Caco-2 (cell line): ENCODE measurements around the gene TNRC6A. TPM values are rescaled to one million over a fixed set of nuclear protein-coding genes. Genes with fewer than 3 reads are reported as not detected.

Source experiments
- BruUV-seq: library from RNA; stranded (reverse); fragments of 400-500 nt; replicated peaks from 2 replicates; lab custom pipeline; 2021; lab: Mats Ljungman, UMichigan
- CTCF ChIA-PET: fragments of 300-600 bp; sonication (Branson Sonifier 250); formaldehyde crosslinking; loops from one replicate; lab custom pipeline; 2022; ENCODE audit warnings: antibody characterized with exemption; lab: Charles Lee
- POLR2A ChIA-PET: fragments of 300-600 bp; sonication (Branson Sonifier 250); formaldehyde crosslinking; loops from one replicate; lab custom pipeline; 2022; ENCODE audit warnings: antibody characterized with exemption; lab: Charles Lee
- DNase-seq, 2 experiments: peaks; one replicate each; pipeline versions ENCODE4 v3.0.0 to v3.0.0-alpha.2; 2020 to 2022
- H3K27me3 ChIP-seq: replicated peaks from 2 replicates; pipeline ENCODE4 v1.6.0; 2011; ENCODE audit warnings: low read length; ENCODE audit not compliant: control insufficient read depth, insufficient read depth
- H3K36me3 ChIP-seq: 2 replicates; pipeline ENCODE4 v1.5.1; 2011; ENCODE audit warnings: low read length; ENCODE audit not compliant: control insufficient read depth, insufficient read depth
- H3K4me1 ChIP-seq: fragments of 250-450 bp; sonication (Bioruptor Pico); 2 replicates; pipeline ENCODE4 v1.5.1; 2020; ENCODE audit warnings: mild to moderate bottlenecking
- H3K4me3 ChIP-seq: 2 replicates; pipeline ENCODE4 v1.5.1; 2011; ENCODE audit warnings: low read depth, mild to moderate bottlenecking, control low read depth, low read length
- H3K9me3 ChIP-seq: fragments of 250-450 bp; sonication (Bioruptor Pico); 2 replicates; pipeline ENCODE4 v1.5.1; 2020; ENCODE audit warnings: mild to moderate bottlenecking, moderate library complexity
- H3K27ac Mint-ChIP-seq: one replicate; pipeline ENCODE4 v1.8.0; 2022; ENCODE audit warnings: mixed read lengths; ENCODE audit not compliant: unreplicated experiment
- H3K27me3 Mint-ChIP-seq: one replicate; pipeline ENCODE4 v1.8.0; 2022; ENCODE audit warnings: mixed read lengths; ENCODE audit not compliant: insufficient read depth, unreplicated experiment
- H3K36me3 Mint-ChIP-seq: one replicate; pipeline ENCODE4 v1.8.0; 2022; ENCODE audit warnings: mild to moderate bottlenecking, mixed read lengths; ENCODE audit not compliant: insufficient read depth, unreplicated experiment
- H3K4me1 Mint-ChIP-seq: one replicate; pipeline ENCODE4 v1.8.0; 2022; ENCODE audit warnings: low read depth, mixed read lengths; ENCODE audit not compliant: unreplicated experiment
- H3K4me3 Mint-ChIP-seq: one replicate; pipeline ENCODE4 v1.8.0; 2022; ENCODE audit warnings: mild to moderate bottlenecking, moderate library complexity, mixed read lengths; ENCODE audit not compliant: unreplicated experiment
- H3K9me3 Mint-ChIP-seq: one replicate; pipeline ENCODE4 v1.8.0; 2022; ENCODE audit warnings: mixed read lengths; ENCODE audit not compliant: unreplicated experiment
- intact Hi-C: fragments of 100-400 bp; cut with micrococcal nuclease; formaldehyde crosslinking; loops from one replicate; pipeline ENCODE4 v1.10.0; 2022; ENCODE audit not compliant: unreplicated experiment
- total RNA-seq: library from RNA; stranded (reverse); gene quantifications from 2 replicates; pipeline ENCODE4 v1.2.3, GENCODE V29; 2022
- TF ChIP-seq, protein P1 (sequence below), 2 experiments: fragments of 200-600 bp in 1 of 2; IDR thresholded peaks; 1 replicate in 1 of 2; 2 replicates in 1 of 2; pipeline versions ENCODE4 v1.5.1 to v1.8.0; 2011 to 2022; ENCODE audit warnings: antibody characterized with exemption in 1 of 2, control low read depth in 1 of 2, inconsistent platforms in 1 of 2, low read depth in 1 of 2, low read length in 1 of 2, mild to moderate bottlenecking in 1 of 2, moderate library complexity in 1 of 2; ENCODE audit not compliant: insufficient read depth in 1 of 2, severe bottlenecking in 1 of 2, unreplicated experiment in 1 of 2

TNRC6A gene
- total RNA-seq, 1 experiment from 2014 or later: 43.7 TPM

DNA sequence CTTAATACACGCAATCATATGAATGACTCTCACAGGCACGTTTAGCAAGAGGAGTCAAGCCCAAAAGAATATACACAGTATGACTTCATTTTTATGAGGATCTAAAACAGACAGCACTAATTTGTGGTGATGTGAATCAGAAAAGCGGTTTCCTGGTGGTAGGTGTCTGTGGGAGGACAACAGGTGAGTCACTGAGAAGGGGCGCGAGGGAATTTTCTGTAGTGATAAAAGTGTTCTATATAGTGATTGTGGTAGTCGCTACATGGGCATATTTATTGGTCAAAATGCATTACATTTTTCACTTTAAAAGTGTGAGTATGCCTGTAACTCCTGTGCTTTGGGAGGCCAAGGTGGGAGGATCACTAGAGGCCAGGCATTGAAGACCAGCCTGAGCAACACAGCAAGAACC, 7.6 kb upstream of the TNRC6A start:
- no peaks in the 10 kb centered on the region for H3K27me3 ChIP-seq
- TF ChIP-seq, protein P1, sequence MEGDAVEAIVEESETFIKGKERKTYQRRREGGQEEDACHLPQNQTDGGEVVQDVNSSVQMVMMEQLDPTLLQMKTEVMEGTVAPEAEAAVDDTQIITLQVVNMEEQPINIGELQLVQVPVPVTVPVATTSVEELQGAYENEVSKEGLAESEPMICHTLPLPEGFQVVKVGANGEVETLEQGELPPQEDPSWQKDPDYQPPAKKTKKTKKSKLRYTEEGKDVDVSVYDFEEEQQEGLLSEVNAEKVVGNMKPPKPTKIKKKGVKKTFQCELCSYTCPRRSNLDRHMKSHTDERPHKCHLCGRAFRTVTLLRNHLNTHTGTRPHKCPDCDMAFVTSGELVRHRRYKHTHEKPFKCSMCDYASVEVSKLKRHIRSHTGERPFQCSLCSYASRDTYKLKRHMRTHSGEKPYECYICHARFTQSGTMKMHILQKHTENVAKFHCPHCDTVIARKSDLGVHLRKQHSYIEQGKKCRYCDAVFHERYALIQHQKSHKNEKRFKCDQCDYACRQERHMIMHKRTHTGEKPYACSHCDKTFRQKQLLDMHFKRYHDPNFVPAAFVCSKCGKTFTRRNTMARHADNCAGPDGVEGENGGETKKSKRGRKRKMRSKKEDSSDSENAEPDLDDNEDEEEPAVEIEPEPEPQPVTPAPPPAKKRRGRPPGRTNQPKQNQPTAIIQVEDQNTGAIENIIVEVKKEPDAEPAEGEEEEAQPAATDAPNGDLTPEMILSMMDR (IDR thresholded peaks at IDR 0.05; ENCODE audit: insufficient read depth in 1 of 2, low read depth in 1 of 2, low read length in 1 of 2, severe bottlenecking in 1 of 2, unreplicated experiment in 1 of 2): no peak
- Mint-ChIP-seq H3K9me3 (no peaks in the 10 kb centered on the region), H3K27ac (no peak overlapping the region), H3K4me1 (peaks cover 6% of the 10 kb centered on the region), H3K4me3 (no peak overlapping the region), H3K27me3 (no peaks in the 10 kb centered on the region), H3K36me3 (no peaks in the 10 kb centered on the region)
- intact Hi-C loops: no loop called here
- BruUV-seq: no TSS peak
- ChIA-PET POLR2A (no interaction called here), CTCF (no interaction called here)
- no peaks in the 10 kb centered on the region for H3K9me3 ChIP-seq
- DNase-seq: no peak
- H3K36me3 ChIP-seq: no peaks in the 10 kb centered on the region
- no peaks in the 10 kb centered on the region for H3K4me1 ChIP-seq
- H3K4me3 ChIP-seq: no peak overlapping the region

DNA sequence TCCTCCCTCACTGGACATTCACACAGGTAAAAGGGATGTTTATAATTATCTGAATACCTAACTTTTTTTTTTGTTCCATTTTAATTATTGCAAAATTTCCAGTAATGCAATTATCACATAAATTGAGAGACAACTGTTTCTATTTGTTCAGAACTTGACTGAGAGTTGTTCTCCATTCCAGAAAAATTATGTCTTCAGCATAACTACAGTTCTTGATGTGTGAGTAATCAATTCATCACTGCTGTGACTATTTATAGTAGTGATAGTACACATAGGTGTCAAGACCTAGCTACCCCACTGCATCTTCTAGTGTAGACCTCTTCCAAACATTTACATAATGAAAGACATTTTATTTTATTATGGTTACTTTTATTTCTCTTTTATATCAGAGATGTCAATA, 5.8 kb upstream of the TNRC6A start:
- TF ChIP-seq, protein P1 (IDR thresholded peaks at IDR 0.05; ENCODE audit: insufficient read depth in 1 of 2, low read depth in 1 of 2, low read length in 1 of 2, severe bottlenecking in 1 of 2, unreplicated experiment in 1 of 2): no peak
- Mint-ChIP-seq H3K27me3 (no peaks in the 10 kb centered on the region), H3K27ac (no peak overlapping the region), H3K4me1 (peaks cover 12% of the 10 kb centered on the region), H3K4me3 (no peak overlapping the region), H3K9me3 (no peaks in the 10 kb centered on the region), H3K36me3 (no peaks in the 10 kb centered on the region)
- DNase-seq: no peak
- no TSS peak for BruUV-seq
- intact Hi-C loops: no loop called here
- Histone ChIP-seq H3K4me1 (peaks cover 3% of the 10 kb centered on the region), H3K9me3 (no peaks in the 10 kb centered on the region), H3K4me3 (no peak overlapping the region), H3K27me3 (no peaks in the 10 kb centered on the region), H3K36me3 (no peaks in the 10 kb centered on the region)
- ChIA-PET CTCF (no interaction called here), POLR2A (no interaction called here)

DNA sequence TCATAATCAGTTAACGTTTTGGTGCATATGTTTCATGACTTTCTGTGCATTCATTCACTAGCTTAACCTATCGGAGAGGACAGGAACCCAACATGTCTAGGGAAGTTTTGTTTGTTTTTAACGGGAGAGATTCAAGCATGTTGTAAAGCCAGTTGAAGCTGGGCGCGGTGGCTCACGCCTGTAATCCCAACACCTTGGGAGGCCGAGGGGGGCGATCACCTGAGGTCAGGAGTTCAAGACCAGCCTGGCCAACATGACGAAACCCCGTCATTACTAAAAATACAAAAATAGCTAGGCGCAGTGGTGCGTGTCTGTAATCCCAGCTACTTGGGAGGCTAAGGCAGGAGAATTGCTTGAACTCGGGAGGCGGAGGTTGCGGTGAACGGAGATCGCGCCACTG, 1.4 kb upstream of the TNRC6A start:
- intact Hi-C loops: no loop called here
- H3K4me1 ChIP-seq: peaks cover 12% of the 10 kb centered on the region
- ChIA-PET POLR2A (no interaction called here), CTCF (no interaction called here)
- TF ChIP-seq, protein P1 (IDR thresholded peaks at IDR 0.05; ENCODE audit: insufficient read depth in 1 of 2, low read depth in 1 of 2, low read length in 1 of 2, severe bottlenecking in 1 of 2, unreplicated experiment in 1 of 2): no peak
- Mint-ChIP-seq H3K36me3 (peaks cover 18% of the 10 kb centered on the region), H3K27ac (no peak overlapping the region), H3K4me3 (peak overlapping the region; percentile 84), H3K27me3 (no peaks in the 10 kb centered on the region), H3K9me3 (no peaks in the 10 kb centered on the region), H3K4me1 (peaks cover 20% of the 10 kb centered on the region)
- H3K9me3 ChIP-seq: no peaks in the 10 kb centered on the region
- no TSS peak for BruUV-seq
- no peak overlapping the region for H3K4me3 ChIP-seq
- H3K27me3 ChIP-seq: no peaks in the 10 kb centered on the region
- no peak for DNase-seq
- H3K36me3 ChIP-seq: no peaks in the 10 kb centered on the region
